Body of pancreas (tissue), 4 donors: ENCODE measurements around the gene DHRS7B. TPM values are rescaled to one million over a fixed set of nuclear protein-coding genes. Genes with fewer than 3 reads are reported as not detected.
A peak's percentile ranks its signal among the peaks of the same experiment; 100 is the strongest.

ENCODE experiments used
- ATAC-seq: fragments of 150-250 bp; one replicate; pipeline ENCODE4 v1.9.1; 2016
- DNase-seq, 4 donors: peaks; one replicate each; pipeline ENCODE4 v3.0.0-alpha.2; 2019
- H3K27ac ChIP-seq, 4 donors: fragments of 200-600 bp; sonication (generic); 1 replicate in 3 of 4; 2 replicates in 1 of 4; pipeline versions ENCODE4 v1.5.1 to v1.6.1; 2016 to 2019; ENCODE audit warnings: mild to moderate bottlenecking in 1 of 4, mixed read lengths in 1 of 4, moderate library complexity in 1 of 4
- H3K27me3 ChIP-seq, 2 donors: fragments of 200-600 bp; sonication (generic); one replicate each; pipeline ENCODE4 v1.6.0; 2016; ENCODE audit warnings: mild to moderate bottlenecking in 1 of 2
- H3K36me3 ChIP-seq, 2 donors: fragments of 200-600 bp; sonication (generic); replicated peaks in 1 of 2; 2 replicates each; pipeline ENCODE4 v1.5.1; 2016; ENCODE audit warnings: low read depth in 2 of 2; ENCODE audit not compliant: insufficient read depth in 1 of 2
- H3K4me1 ChIP-seq: fragments of 200-600 bp; sonication (generic); one replicate; pipeline ENCODE4 v1.6.0; 2016
- H3K4me3 ChIP-seq, 2 donors: fragments of 200-600 bp; sonication (generic); 1 replicate in 1 of 2; 2 replicates in 1 of 2; pipeline ENCODE4 v1.5.1; 2016 to 2019
- H3K9me3 ChIP-seq, 3 donors: fragments of 200-600 bp; sonication (generic); 1 replicate in 2 of 3; 2 replicates in 1 of 3; pipeline ENCODE4 v1.5.1; 2016
- CTCF ChIP-seq, 7 experiments: fragments of 450-650 bp in 4 of 7; fragments of 200-600 bp in 3 of 7; sonication (generic) in 3 of 7; IDR thresholded peaks; one replicate each; pipeline ENCODE4 v1.5.1; 2016 to 2019; ENCODE audit warnings: antibody characterized with exemption in 7 of 7
- POLR2A ChIP-seq, 3 donors: fragments of 450-650 bp; IDR thresholded peaks; one replicate each; pipeline ENCODE4 v1.6.1; 2016; ENCODE audit warnings: antibody characterized with exemption in 3 of 3, mild to moderate bottlenecking in 2 of 3
- WGBS, 2 donors: methylation state at CpG; one replicate each; pipeline ENCODE4 v1.1.5; 2017; 5-methylcytosine and 5-hydroxymethylcytosine counted together
- intact Hi-C: fragments of 100-400 bp; cut with DNase I; formaldehyde crosslinking; loops from one replicate; pipeline ENCODE4 v1.15.1; 2023
- total RNA-seq, 2 donors: library from RNA; depleted of rRNA; stranded (reverse); fragments of >200 nt; gene quantifications; one replicate each; pipeline ENCODE4 v1.1.0, GENCODE V29; 2016

DHRS7B gene
- total RNA-seq, 2 donors from 2014 or later, result 14.0 to 14.5 TPM

GRCh38 chr17:21166595-21167210 is 39.9 kb downstream of the DHRS7B start:
- Histone ChIP-seq H3K9me3 (no peaks in the 10 kb centered on the region), H3K4me3 (no peak overlapping the region), H3K27me3 (no peaks in the 10 kb centered on the region), H3K4me1 (peaks cover 47% of the 10 kb centered on the region), H3K27ac (peak overlapping the region in 3 of 4 donors; percentile 49 to 64 (median 61)), H3K36me3 (no peaks in the 10 kb centered on the region)
- ATAC-seq (no peak), DNase-seq (no peak)
- WGBS, 2 donors, result 61 to 70% methylated on average over 5 of the region's 5 CpGs
- intact Hi-C loops, result no loop called here
- no peak for TF ChIP-seq POLR2A (IDR thresholded peaks at IDR 0.05)
- no peak for TF ChIP-seq CTCF (IDR thresholded peaks at IDR 0.05)

- Histone ChIP-seq H3K36me3 (no peaks in the 10 kb centered on the region), H3K9me3 (no peaks in the 10 kb centered on the region), H3K4me1 (peaks cover 41% of the 10 kb centered on the region), H3K4me3 (no peak overlapping the region), H3K27me3 (no peaks in the 10 kb centered on the region), H3K27ac (peak overlapping the region in 3 of 4 donors; percentile 18 to 64 (median 61))
- no peak for TF ChIP-seq POLR2A (IDR thresholded peaks at IDR 0.05)
- no peak for TF ChIP-seq CTCF (IDR thresholded peaks at IDR 0.05)
- WGBS, 2 donors, result 76 to 82% methylated on average over 5 of the region's 5 CpGs
- intact Hi-C loops, result no loop called here
- ATAC-seq (peak; percentile 27), DNase-seq (no peak)
Measured at GRCh38 chr17:21167303-21167702, 40.5 kb downstream of the DHRS7B start.

GRCh38 chr17:21168555-21168865 is 41.7 kb downstream of the DHRS7B start:
- Histone ChIP-seq H3K27ac (peak overlapping the region in 3 of 4 donors; percentile 18 to 64 (median 61)), H3K4me1 (peaks cover 29% of the 10 kb centered on the region)

GRCh38 chr17:21169496-21169895 is 42.7 kb downstream of the DHRS7B start:
- Histone ChIP-seq H3K36me3 (peaks cover 0 to 4% of the 10 kb centered on the region in 2 donors), H3K4me3 (no peak overlapping the region), H3K9me3 (no peaks in the 10 kb centered on the region), H3K4me1 (peaks cover 27% of the 10 kb centered on the region), H3K27ac (no peak overlapping the region), H3K27me3 (no peaks in the 10 kb centered on the region)
- 95 to 96% methylated on average over 4 to 7 of the region's 7 CpGs for WGBS, 2 donors
- no peak for TF ChIP-seq POLR2A (IDR thresholded peaks at IDR 0.05)
- intact Hi-C loops, result no loop called here
- ATAC-seq, result no peak
- DNase-seq, result no peak

More at GRCh38 chr17:21168555-21168865, 41.7 kb downstream of the DHRS7B start:
- Histone ChIP-seq H3K4me3 (no peak overlapping the region), H3K9me3 (no peaks in the 10 kb centered on the region), H3K36me3 (peaks cover 0 to 4% of the 10 kb centered on the region in 2 donors), H3K27me3 (no peaks in the 10 kb centered on the region)
- DNase-seq (no peak), ATAC-seq (no peak)
- intact Hi-C loops, result no loop called here
- WGBS, 2 donors, result 95 to 100% methylated on average over 5 to 12 of the region's 12 CpGs
- TF ChIP-seq POLR2A (IDR thresholded peaks at IDR 0.05), result no peak
- TF ChIP-seq CTCF (IDR thresholded peaks at IDR 0.05), result no peak

GRCh38 chr17:21170809-21171208 is 44.0 kb downstream of the DHRS7B start:
- DNase-seq, result no peak
- ATAC-seq, result no peak
- Histone ChIP-seq H3K4me1 (peaks cover 27% of the 10 kb centered on the region), H3K9me3 (no peaks in the 10 kb centered on the region), H3K36me3 (peaks cover 0 to 4% of the 10 kb centered on the region in 2 donors), H3K27me3 (no peaks in the 10 kb centered on the region), H3K27ac (peak overlapping the region in 1 of 4 donors; percentile 6), H3K4me3 (no peak overlapping the region)
- intact Hi-C loops, result no loop called here
- 64 to 80% methylated on average over 7 of the region's 7 CpGs for WGBS, 2 donors
- no peak for TF ChIP-seq POLR2A (IDR thresholded peaks at IDR 0.05)
- no peak for TF ChIP-seq CTCF (IDR thresholded peaks at IDR 0.05)
